DMS 273 (cell line): Measurements from ENCODE around the gene ARHGAP26.

Experiments used
- DNase-seq: peaks from one replicate; lab custom pipeline; 2025; ENCODE audit not compliant: unreplicated experiment; lab: John Stamatoyannopoulos, UW

ARHGAP26 gene

DNA sequence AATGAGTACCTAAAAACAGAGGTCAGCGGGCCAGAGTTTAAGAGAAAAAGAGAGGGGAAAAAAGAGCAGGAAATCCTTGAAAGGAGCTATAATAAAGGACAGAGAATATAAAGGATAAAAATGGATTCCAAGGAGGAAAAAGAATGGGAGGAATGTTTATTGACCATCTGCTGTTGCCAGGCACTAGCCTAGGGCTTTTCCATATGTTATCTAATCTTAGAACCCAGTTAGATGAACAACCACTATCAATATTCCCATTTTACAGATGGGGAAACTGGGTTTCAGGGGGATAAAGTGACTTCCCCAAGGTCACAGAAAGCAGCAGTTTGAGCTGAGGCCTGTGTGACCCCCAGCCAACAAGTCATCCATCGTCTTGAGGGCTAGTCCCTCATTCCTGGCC lies 400.8 kb downstream of the ARHGAP26 start:
- DNase-seq = no peak

DNA sequence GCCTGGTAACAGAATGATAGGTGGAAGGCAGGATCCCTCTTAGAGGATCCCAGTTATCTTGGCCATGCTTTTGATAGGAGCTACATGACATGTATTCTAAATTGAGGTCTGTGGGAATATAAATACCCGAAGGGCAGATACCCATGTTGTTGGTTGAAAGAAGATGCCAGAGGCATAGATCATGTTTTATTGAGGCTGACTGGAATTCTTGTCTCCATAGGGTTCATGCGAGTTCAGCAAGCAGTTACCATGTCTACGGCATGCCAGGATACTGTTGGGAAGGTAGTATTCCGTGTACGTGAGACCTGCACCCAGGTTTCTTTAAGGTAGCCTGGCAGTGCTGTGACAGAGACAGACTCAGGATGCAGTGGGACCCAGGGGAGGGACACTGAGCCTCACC lies 402.6 kb downstream of the ARHGAP26 start:
- DNase-seq = no peak

DNA sequence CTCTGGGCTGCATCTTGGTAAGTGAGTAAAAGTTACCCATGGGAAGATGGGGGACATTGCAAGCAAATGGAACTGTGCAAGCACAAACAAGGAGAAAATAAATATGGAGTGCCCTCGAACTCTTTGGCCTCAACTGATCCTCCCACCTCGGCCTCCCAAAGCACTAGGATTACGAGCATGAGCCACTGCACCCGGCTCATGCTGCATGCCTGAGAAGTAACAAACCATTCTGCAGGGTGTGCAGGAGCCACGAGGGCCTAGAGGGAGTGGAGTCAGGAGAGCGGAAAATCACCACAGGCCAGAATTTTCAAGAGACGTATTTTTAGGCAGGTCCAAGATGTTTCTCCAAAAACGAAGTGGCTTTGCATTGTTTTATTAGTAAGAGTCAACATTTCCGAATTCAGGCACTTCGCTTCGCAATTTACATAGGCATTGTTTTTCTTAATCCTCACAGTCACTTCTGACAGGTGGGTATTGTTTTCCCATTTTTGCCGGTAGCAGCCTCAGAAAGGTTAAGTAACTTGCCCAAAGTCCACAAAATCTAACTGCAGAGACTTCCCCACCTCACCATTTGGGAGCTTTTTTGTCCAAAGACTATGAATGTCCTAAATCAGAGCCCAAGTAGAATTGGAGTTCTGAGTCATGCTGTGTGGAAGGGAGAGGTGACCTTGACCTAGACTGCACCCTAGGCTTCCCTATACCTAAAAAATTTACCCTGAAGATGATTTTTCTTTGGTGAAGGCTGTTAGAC lies 403.1 kb downstream of the ARHGAP26 start:
- DNase-seq = no peak

DNA sequence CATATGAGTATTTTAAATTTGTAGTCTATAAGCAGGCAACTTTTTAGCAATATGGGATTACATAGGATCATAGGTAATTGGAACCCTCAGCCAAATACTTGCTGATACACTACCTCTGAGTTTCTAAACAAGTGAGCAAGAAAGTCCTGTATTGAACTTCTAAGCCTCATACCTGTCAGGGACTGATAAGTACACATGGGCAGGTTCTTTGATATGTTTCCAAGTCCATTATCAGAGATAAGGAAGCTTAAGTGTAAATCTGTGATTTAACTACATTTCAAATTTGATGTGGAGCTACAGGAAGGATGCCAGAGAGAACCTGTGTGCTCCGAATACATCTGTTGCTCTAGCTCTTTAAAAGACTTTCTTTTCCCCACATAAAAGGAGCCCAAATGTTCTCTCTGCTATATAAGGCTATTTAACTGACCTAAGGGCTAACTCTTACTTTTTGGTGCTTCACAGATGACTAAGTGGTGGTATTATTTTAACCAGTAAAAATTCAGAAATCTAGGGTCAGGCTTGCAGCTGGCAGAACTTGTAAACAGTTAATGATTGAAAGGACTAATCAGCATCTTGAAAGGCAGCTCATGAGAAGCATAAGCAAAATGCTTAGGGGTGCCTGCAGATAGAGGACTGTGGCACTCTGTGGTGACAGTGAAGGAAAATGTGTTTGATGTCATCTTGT lies 404.7 kb downstream of the ARHGAP26 start:
- DNase-seq = peak; percentile 67

DNA sequence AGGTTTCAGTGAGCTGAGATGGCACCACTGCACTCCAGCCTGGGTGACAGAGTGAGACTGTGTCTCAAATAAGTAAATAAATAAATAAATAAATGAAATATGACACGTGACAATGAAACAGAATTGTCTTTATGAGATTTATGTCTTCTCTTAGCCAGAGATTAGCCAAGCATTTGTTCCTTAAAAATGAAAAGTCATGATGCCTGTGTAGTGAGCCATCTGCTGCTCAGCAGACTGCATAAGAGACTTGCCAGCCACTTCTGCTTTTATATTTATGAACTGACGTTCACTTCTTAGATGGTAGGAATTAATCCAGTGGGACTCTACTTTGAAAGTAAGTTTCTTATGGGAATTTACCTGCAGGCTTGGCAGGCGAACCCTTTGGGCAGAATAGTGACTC lies 405.9 kb downstream of the ARHGAP26 start:
- peak; percentile 76 for DNase-seq

DNA sequence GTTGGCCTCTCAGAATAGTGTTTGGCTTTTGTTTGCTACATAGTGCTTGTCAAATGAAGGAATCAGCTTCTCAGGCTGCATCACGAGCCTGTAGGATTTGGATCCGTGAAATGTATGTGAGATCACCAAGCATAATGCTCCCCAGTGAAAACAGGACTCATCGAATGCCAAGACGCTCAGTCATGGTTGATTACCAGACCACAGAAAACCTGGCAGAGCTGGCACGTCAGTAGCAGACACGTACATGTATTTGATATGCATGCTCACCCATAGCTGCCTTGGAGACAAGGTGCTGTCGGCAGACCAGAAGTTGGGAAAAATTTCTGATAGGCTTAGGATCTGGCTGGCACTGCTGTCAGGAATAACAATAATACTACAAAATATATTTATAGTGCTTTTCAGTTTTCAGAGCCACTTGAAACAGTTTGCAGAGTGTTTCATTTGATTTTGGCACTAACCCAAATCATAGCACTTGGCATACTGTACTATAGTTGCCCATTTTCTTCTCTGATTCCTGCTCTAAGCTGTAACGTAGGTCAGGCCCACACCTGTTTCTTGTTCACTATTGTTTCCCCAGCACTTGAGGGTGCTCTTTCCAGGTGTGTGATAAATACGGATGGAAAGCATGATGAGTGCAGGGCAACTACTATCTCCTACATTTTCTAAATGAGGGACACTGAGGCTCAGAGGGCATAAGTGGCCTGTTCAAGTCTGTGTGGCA lies 407.2 kb downstream of the ARHGAP26 start:
- DNase-seq = peak; percentile 94

DNA sequence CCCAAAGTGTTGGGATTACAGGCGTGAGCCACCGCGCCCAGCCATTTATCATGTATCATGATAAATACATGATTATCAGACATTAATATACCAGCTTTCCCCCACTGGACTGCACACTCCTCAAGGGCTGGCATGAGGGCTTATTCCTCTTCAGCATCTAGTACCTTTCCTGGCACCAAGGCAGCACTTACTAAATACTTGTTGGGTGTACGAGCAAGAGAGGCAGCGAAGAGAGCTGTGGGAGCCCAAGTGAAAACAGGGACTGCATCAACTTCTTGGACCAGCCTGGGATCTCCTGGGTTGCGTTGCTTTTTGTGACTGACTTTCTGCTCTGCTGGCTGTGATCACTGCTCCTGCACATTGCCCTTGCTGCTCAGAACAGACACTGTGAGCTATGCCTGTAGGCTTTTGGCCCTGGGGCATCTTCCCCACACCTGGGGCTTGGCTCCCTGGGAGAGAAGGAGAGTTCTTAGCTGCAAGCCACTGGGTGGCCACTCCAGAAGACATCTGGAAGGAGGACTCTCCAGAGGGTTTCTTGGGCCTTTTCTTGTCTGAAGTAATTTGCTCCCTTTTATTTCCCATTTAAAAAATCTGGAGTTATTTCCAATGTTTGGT lies 409.1 kb downstream of the ARHGAP26 start:
- no peak for DNase-seq

DNA sequence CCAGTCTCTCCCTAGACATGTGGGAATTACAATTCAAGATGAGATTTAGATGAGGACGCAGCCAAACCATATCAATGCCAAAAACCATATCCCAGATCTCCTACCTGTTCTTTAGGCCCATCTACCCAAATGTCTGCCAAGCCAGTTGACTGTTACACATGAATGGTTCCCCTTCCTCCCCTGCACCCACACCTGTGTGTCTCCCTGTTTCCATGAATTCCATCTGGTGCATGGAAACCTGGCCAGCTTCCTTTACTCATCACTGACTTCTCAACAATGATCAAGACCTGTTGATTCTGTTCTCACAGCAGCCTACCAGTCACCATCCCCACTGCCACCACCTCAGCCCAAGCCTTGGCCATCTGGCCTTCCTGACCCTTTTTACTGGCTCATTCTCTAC lies 410.6 kb downstream of the ARHGAP26 start:
- DNase-seq = no peak

DNA sequence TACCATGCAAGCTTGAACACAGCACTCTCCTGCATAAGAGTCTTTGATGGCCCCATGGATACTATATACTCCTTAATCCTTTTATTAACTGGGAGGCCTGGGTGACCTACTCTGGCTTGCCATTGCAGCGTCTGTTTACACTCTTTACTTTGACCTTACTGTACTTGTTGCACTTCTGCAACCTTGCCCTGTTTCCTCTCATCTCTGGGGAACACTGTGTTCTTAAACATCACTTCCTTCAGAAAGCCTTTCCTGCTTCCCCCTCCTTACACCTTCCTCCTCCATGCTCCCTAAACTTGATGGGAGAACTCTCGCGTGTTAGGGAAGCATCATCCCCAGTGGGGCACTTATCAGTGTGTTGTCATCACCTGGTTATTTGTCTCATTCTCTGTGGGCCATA lies 411.0 kb downstream of the ARHGAP26 start:
- no peak for DNase-seq

DNA sequence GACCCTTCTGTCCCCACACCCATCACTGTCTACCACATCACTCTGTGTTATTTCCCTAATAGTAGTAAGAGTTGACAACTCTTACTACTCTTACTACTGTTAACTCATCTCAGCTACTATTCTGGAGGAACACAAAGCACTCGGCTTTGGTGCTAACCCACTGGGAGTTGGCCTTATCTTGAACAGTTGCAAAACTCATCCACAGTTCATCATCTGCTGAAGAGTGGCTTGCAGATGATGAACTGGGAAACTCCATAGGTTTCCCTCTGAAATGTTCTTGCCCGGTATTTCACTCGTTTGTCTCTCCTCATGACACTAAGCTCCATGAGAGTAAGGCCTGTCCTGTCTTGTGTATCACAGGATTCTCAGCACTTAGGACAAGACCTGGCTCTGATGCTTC lies 411.9 kb downstream of the ARHGAP26 start:
- DNase-seq = no peak

DNA sequence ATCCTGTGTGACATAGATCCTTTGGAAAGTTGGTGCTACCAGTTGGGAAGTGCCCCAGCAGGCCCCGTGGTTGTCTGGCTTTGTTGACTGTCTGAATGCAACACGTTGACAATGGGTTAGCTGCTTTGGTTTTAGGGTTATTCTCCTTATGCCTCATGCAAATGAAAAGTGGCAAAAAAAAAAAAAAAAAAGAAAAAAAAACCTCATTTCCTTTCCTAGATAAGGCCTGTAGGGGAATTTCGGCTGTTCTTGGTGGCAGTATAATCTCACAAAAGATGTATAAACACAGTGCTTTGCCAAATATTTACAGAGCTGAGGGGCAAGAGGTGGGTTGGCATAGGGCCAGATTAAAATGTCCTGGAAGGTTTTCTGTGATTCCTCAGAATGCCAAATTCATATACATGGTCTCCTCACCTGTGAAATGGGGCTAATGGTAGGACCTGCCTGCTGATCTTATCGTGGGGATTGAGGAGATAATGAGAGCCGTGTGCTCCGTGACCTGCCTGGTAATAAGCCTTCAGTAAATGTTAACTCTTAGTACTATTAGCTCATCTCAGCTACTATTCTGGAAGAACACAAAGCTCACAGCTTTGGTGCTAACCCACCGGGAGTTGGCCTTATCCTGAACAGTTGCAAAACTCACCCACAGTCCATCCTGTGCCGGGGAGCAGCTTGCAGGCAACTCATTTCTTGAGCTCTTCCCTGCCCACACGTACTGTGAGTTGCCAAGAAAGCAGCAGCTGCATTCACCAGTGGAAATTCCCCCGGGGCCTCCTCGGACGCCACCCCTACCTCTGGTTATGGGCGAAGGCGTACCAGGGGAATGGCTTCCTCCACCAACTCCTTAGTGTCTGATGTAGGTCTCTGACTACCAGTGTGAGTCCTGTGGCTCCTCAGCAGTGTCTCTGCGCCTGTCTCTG lies 413.0 kb downstream of the ARHGAP26 start:
- DNase-seq = peak; percentile 59

DNA sequence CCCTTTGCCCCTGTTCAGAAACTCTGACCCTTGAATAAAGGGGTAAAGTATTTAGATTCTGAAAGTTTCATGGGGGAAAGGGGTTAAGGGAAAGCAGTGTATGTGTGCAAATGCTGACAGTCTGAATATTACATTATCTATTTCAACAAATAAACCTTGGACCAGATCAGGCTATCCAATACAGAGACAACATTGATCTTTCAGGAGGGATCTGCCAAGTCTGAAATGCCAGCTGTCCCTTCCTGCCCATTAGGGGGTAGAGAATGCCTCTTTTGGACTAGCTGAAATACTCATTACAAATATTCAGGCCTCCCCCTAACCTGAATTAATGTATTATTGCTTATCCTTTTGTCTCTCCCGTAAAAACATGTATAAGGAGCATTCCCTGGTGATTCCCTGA lies 413.8 kb downstream of the ARHGAP26 start:
- DNase-seq = peak; percentile 45

DNA sequence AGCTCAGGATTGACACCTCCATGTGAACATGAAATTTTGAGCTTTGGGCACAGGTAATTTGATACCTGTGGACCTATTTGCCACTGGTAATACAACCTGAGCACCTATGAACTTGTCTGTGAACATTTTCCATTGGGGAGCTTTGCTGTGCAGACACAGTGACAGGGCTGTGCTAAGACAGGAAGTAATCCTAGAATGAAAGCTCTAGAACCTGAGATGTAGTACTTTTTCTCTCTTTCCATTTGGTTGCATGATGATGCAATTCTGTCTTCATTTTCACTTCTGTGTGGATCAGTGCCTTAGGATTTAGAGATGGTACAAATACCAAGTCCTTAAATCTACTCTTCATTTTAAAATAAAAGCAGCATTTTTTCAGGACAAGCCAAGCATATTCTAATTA lies 416.4 kb downstream of the ARHGAP26 start:
- DNase-seq = no peak

DNA sequence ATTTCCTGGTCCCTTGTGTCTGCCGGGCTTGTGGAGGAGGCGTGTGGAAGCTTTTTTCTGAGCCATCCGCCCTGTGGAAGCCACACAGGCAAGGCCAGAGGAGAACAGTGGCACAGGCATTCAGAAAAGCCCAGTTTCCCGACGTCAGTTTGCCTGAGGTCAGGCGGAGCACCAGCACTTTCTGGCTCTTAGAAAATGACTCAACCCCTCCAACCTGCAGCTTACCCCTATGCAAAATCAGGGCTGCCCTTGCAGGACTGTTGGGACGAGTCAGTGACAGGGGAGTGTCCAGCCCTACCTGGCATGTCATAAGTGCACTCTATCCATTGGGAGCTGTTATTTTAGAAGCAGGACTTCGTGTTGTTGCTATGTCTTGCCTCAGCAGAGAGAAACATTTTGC lies 417.3 kb downstream of the ARHGAP26 start:
- no peak for DNase-seq

DNA sequence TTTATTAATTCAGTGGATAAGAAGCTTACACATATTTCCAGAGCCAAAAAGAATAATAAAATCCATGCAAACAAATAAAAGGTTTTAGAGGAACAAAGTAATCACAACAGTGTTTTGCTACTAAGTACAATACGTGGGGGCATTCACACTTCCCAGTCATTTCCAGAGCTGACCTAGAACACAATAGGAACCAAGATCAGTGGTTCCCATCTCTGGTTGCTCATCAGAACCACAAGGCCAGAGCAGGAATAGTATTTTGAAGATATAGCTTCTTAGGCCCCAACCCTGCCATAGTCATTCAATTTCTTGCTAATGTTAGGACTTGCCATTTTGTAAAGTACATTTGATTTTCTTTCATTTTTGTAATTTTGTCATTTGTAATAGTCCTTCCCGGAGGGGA lies 417.9 kb downstream of the ARHGAP26 start:
- DNase-seq = no peak

DNA sequence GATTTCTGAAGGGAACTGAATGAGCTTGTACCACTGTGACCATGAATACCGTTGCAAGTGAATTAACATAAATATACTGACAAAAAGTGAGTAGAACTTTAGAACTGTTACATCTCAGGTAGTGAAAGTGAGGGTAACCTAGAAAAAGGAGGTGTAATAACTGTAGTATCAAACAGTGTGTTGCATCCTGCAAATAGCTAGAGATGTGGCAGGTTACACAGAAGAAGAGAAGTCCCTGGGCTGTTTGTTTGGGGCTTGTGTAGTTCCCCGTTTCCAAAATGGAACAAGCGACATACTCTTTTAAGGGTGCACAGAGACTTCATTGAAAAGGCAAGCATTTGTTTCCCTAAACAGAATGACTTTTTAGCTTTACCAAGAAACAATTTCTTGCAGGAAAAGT lies 418.5 kb downstream of the ARHGAP26 start:
- no peak for DNase-seq

DNA sequence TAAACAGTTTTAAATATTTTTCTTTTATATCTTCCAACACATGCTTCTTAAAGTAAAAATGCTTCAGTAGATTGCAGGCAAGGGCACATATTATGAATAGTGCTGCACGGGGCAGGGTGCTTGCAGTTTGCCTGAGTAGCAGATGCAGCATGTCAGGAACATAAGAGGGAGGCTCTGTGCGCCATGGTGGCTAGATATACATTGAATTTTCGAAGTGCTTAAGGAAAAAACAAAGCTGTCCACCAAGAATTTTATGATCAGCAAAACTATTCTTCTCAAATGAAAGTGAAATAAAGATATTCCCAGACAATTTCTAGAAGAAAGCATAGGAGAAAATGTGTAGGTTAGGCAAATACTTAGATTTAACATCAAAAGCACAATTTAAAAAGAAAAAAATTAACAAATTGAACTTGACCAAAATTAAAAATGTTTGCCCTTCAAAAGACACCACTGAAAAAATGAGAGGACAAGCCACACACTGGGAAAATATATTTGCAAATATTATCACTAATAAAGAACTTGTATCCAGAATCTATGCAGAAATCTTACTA lies 420.2 kb downstream of the ARHGAP26 start:
- DNase-seq = peak; percentile 61

DNA sequence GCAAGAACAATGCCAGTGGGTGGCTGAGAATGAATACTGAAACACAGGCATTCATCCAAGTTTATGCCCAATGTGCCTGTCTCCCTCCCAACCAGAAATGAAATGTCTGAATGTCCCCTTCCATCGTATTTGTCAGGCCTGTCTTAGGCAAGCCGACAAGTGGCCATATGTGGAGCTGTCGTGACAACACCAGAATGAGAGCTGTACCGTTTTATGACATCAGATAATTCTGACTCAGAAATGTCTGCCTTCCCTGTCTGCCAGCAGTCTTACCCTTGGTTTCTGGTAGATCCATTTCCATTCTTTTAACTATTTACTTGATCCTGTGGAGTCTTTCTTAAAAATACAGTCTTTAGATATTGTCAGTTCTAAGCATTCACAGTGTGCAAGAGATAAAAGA lies 421.5 kb downstream of the ARHGAP26 start:
- no peak for DNase-seq

DNA sequence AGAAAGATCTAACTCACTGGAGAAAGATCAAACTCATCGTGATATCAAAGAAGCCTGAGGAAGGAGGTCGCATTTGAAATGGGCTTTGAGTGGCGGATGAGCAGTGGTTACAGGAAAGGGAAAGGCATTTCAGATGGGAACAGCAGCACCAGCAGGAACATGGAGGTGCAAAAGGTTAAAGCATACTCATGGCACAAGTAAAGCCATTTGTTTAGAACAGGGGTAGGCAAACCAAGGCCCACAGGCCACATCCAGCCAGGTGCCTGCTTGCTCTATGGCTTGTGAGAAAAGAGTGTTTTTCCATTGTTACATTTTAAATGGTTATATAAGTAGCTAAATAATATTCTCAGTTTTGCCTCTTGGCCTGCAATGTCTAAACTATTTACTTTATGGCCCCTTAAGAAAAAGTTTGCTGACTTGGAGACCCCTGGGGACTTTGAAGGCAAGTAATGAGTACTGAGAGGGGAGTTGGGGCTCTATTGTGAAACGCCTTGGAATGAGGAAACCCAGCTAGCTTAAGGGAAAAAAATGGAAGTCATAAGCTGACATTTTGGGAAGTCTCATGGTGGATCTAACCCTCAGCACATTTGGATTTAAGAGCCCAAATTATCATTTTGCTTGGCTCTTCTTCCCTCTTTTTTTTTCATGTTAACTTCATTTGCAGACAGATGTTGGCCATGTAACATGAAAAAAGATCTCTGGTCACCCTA lies 422.2 kb downstream of the ARHGAP26 start:
- DNase-seq = no peak

DNA sequence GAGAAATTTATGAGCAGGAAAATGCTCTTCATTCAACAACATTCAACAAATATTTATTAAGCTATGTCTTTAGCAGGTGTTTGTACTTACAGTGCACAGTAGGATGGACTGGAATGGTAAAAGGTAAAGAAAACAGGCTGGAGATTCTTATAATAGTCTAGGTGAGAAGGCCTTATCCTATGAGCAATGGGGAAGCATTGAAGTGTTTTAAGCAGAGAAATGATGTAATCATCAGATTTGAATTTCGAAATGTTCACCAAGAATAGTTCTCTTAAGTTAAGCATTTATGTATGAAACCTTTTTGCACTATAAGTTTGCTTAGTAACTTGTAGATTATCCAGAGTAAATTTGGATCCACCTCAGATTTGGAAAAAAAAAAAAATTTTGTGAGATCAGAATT lies 424.0 kb downstream of the ARHGAP26 start:
- DNase-seq = no peak
